GM21515 (cell line): ENCODE results near the gene SHISA9.

ENCODE experiments used
- ATAC-seq: cut with Tn5 transposase; IDR thresholded peaks from one replicate; pipeline ENCODE4 v1.9.1; 2021; ENCODE audit not compliant: unreplicated experiment

SHISA9 gene

GRCh38 chr16:13063457-13063856, 162.1 kb downstream of the SHISA9 start:
- ATAC-seq: no peak

DNA sequence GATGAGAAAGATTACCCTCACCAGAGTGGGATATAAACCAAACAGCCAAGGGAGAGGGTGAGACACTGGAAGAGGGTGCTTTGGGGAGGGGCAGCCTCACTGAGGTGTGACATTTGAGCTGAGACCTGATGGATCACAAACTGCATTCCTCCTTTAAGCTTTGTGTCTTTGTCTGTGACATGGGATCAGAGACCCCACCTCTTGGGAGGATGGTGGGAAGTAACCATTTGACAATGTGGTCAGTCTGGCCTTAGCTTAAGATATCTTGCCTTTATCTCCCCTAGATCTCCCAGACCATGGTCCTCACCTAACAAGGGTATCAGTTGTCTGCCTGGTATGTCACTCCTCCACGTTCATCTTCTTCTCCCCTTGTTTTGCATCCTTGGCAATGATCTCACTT, 163.4 kb downstream of the SHISA9 start:
- ATAC-seq: no peak

DNA sequence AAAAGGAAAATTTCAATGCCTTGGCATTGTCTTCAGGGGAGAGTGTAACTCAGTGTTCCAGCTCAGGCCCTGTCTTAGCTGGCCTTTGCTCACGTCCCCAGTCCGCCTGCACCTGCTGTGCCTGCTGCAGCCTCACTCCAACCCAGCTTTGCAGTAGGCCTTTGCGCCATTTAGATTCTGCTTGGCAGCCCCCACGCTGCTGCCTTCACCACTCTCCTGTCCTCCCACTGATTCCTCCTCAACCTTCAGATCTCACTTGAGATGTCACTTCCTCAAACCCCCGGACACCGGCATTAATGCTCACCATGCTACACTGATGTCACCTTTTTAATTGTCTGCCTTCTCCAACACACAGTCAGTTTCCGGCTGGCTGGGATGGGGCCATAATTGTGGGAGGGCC, 166.2 kb downstream of the SHISA9 start:
- no peak for ATAC-seq

GRCh38 chr16:13068912-13069583, 167.7 kb downstream of the SHISA9 start:
- ATAC-seq: no peak

- ATAC-seq: no peak
These were observed 168.9 kb downstream of the SHISA9 start for GRCh38 chr16:13070268-13070667.

- ATAC-seq: no peak
These were observed 175.5 kb downstream of the SHISA9 start for GRCh38 chr16:13076878-13077277.

GRCh38 chr16:13077816-13078215, 176.4 kb downstream of the SHISA9 start:
- ATAC-seq: no peak

GRCh38 chr16:13080531-13080930, 179.1 kb downstream of the SHISA9 start:
- no peak for ATAC-seq

GRCh38 chr16:13081825-13082331, 180.5 kb downstream of the SHISA9 start:
- no peak for ATAC-seq

- ATAC-seq: no peak
These were observed 182.3 kb downstream of the SHISA9 start for GRCh38 chr16:13083681-13084080.

- no peak for ATAC-seq
These were observed 182.9 kb downstream of the SHISA9 start for GRCh38 chr16:13084331-13084730.

- no peak for ATAC-seq
These were observed 192.3 kb downstream of the SHISA9 start for GRCh38 chr16:13093661-13094060.

DNA sequence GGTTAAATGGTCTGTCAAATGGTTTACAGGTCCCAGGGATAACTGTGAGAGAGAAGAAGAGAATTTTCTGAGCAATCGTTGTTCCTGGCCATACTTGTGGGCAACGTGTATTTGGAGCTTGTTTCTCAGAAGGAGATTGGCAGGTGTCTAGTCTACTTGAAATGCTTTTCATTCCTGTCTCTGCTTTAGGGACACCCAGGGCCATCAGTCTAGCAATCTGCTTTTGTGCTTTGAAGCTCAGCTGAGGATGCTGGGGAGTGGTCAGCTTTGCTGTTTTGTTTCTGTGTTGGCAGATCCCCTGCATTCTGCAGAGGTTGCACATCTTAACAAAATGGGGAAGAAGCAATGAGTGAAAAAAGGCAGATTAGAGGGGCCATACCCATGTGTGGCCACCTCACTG, 193.7 kb downstream of the SHISA9 start:
- no peak for ATAC-seq

GRCh38 chr16:13098536-13098935, 197.1 kb downstream of the SHISA9 start:
- ATAC-seq: no peak

DNA sequence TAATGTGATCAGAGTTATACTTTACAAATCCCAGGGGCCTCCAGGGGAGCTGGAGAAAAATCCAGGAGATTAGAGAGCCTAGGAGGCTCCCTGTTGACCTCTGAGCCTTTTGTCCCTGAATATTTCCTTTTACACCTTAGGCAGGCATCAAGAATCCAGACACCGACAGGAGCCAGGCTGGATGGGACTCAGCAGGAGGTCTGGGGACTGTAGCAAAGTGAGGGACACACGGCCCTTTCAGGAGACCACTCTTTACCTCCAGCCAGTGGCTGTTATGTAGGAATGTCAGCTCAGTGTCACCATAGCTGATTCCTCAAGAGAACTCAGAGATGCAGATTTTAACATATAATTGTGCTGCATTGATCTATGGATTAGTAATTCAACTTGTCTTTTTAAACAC, 198.4 kb downstream of the SHISA9 start:
- ATAC-seq: no peak

GRCh38 chr16:13100970-13101369, 199.6 kb downstream of the SHISA9 start:
- ATAC-seq: no peak

DNA sequence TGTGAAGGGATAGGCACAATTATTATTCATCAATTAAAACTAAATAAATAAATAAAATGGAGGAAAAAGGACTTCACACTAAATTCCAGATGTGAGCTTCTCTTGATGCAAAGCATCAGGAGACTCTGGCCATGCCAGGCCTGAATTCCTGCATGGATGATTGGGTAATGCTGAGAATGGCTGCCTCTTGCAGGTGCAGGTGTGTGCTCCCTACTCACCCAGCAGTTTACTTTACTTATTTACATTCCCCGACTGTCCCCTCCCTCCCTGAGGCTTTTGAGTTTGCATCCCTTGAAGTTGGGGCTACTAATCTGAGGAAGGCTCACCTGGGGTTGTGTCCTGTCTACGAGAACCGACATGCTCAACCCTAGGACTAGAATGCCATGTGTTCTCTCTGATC, 200.4 kb downstream of the SHISA9 start:
- no peak for ATAC-seq

DNA sequence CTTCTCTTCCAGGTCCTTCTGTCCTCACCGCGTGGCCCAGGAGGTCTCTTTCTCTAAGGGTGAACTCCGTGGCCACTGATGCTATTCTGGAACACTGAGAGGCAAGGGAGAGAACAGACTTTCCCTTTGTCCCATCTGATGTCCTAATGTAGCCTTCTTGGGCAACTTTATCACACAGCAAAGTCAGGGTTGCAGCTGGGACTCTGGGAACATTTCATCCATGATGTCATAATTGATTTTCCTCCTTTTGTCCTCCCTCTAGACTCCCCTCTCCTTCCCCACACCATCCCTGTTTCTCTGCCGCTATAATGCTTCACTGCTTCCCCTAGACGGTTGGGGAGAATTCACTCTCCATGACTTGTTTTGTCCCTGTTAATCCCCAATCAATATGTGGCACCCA, 201.0 kb downstream of the SHISA9 start:
- no peak for ATAC-seq

- no peak for ATAC-seq
These were observed 202.6 kb downstream of the SHISA9 start for GRCh38 chr16:13103831-13104530.

DNA sequence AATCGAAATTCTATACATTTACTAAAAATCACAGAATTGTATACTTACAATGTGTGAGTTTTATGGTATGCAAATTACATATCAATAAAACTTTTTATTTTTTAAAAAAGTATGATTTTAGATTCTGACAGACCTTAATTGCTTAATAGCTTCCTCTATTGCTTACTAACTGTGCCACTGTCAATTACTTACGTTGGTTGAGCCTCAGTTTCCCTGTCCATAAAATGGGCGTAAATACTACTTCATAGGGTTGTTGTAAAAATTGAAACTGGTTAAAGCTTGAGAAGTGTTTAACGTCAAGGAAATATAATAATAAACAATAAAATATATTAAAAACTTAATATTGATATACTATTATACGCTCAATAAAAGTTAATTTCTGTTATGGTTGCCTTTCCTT, 203.4 kb downstream of the SHISA9 start:
- no peak for ATAC-seq

DNA sequence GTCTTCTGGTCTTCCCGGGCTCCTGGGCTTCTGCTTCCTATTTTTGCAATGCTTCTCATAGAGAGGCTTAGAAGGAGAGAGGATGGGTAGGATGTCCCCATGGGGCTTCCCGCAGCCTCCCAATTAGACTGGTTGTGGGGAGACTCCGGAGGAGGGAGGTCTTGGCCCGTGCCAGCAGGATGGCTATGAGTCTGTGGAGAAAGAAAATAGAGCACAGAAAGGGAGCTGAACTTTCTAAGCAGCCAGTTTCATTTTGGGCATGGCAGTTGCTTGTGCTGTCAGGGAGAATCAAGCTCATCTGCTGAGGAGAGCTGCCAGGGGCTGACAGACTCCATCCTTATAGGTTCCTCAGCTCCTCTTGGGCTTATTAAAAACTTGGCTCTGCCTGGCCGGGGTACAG, 204.0 kb downstream of the SHISA9 start:
- ATAC-seq: no peak

GRCh38 chr16:13106464-13106863, 205.1 kb downstream of the SHISA9 start:
- no peak for ATAC-seq

- no peak for ATAC-seq
These were observed 206.7 kb downstream of the SHISA9 start for GRCh38 chr16:13108126-13108525.
